DOHH2 (cell line): ENCODE results near the gene RANBP10.

ENCODE experiments used
- EZH2phosphoT487 ChIP-seq: fragments of 200-600 bp; sonication (generic); IDR thresholded peaks from 2 replicates; pipeline ENCODE4 v1.6.1; 2017; ENCODE audit warnings: borderline replicate concordance, mild to moderate bottlenecking, antibody characterized with exemption, low read length, moderate library complexity, mixed read lengths
- TF ChIP-seq, protein P1 (sequence below): fragments of 200-600 bp; sonication (generic); IDR thresholded peaks from one replicate; pipeline ENCODE4 v1.5.1; 2014; ENCODE audit warnings: antibody characterized with exemption, mild to moderate bottlenecking, low read depth, low read length; ENCODE audit not compliant: poor library complexity, severe bottlenecking

DNA sequence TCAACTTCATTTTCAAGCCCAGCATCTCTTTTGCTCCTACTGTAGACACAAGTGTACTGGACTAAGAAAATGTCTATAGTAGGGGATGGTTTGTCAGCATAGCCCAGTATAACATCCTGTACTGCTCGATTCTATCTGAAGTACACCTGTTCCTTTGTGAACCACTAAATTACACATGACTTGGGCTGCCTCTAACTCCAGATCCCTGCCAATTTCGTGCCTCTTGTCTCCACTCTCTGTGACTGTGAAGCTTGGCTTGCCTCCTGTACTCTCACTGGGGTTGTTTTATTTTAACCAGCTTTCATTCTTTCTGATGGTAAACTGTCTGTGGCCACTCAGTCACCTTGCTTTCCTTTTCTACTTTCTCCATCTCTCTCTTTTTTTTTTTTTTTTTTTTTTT, 111.7 kb downstream of the RANBP10 start:
- TF ChIP-seq, protein P1, sequence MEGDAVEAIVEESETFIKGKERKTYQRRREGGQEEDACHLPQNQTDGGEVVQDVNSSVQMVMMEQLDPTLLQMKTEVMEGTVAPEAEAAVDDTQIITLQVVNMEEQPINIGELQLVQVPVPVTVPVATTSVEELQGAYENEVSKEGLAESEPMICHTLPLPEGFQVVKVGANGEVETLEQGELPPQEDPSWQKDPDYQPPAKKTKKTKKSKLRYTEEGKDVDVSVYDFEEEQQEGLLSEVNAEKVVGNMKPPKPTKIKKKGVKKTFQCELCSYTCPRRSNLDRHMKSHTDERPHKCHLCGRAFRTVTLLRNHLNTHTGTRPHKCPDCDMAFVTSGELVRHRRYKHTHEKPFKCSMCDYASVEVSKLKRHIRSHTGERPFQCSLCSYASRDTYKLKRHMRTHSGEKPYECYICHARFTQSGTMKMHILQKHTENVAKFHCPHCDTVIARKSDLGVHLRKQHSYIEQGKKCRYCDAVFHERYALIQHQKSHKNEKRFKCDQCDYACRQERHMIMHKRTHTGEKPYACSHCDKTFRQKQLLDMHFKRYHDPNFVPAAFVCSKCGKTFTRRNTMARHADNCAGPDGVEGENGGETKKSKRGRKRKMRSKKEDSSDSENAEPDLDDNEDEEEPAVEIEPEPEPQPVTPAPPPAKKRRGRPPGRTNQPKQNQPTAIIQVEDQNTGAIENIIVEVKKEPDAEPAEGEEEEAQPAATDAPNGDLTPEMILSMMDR: no peak
- TF ChIP-seq EZH2phosphoT487: no peak
